GM23338 (cell line): ENCODE measurements around the gene SOS2. TPM values are rescaled to one million over a fixed set of nuclear protein-coding genes. Genes with fewer than 3 reads are reported as not detected.
A peak's percentile ranks its signal among the peaks of the same experiment; 100 is the strongest.
"Not testable (repeated sequence)": the region's sequence is repeated elsewhere in the genome, so short reads cannot be mapped to it uniquely, and the experiment has no call there.

Source experiments
- ATAC-seq: fragments of 200-7000 bp; cut with Tn5 transposase; 3 replicates; pipeline ENCODE4 v1.9.1; 2020
- DNase-seq: peaks from one replicate; pipeline ENCODE4 v3.0.0-alpha.2; 2015; ENCODE audit warnings: low spot score
- H2AFZ ChIP-seq: fragments of 200-600 bp; sonication (generic); 2 replicates; pipeline ENCODE4 v1.8.0; 2016; ENCODE audit warnings: antibody characterized with exemption, mild to moderate bottlenecking, moderate library complexity
- H3F3A ChIP-seq: fragments of 200-600 bp; sonication (generic); replicated peaks from 2 replicates; pipeline ENCODE4 v1.8.0; 2017; ENCODE audit warnings: antibody characterized with exemption, mixed run types, low read depth
- H3K27ac ChIP-seq: fragments of 200-600 bp; sonication (generic); 2 replicates; pipeline ENCODE4 v1.6.1; 2016; ENCODE audit warnings: low read depth
- H3K27me3 ChIP-seq: fragments of 200-600 bp; sonication (generic); 2 replicates; pipeline ENCODE4 v1.8.0; 2016; ENCODE audit warnings: mild to moderate bottlenecking, mixed run types, moderate library complexity; ENCODE audit not compliant: insufficient read depth
- H3K36me3 ChIP-seq: fragments of 200-600 bp; sonication (generic); 2 replicates; pipeline ENCODE4 v1.8.0; 2016; ENCODE audit warnings: mild to moderate bottlenecking; ENCODE audit not compliant: insufficient read depth
- H3K4me1 ChIP-seq: fragments of 200-600 bp; sonication (generic); 2 replicates; pipeline ENCODE4 v1.8.0; 2016; ENCODE audit warnings: mild to moderate bottlenecking, moderate library complexity; ENCODE audit not compliant: insufficient read depth
- H3K4me2 ChIP-seq: fragments of 200-600 bp; sonication (generic); 2 replicates; pipeline ENCODE4 v1.7.1; 2017; ENCODE audit warnings: mixed run types
- H3K4me3 ChIP-seq: fragments of 200-600 bp; sonication (generic); 2 replicates; pipeline ENCODE4 v1.6.1; 2016; ENCODE audit warnings: mixed run types
- H3K79me2 ChIP-seq: fragments of 200-600 bp; sonication (generic); replicated peaks from 2 replicates; pipeline ENCODE4 v1.8.0; 2017; ENCODE audit warnings: mild to moderate bottlenecking; ENCODE audit not compliant: insufficient read depth
- H3K9me2 ChIP-seq: fragments of 200-600 bp; sonication (generic); 2 replicates; pipeline ENCODE4 v1.8.0; 2017; ENCODE audit not compliant: insufficient read depth
- H4K20me1 ChIP-seq: fragments of 200-600 bp; sonication (generic); replicated peaks from 2 replicates; pipeline ENCODE4 v1.8.0; 2017; ENCODE audit warnings: mild to moderate bottlenecking; ENCODE audit not compliant: insufficient read depth
- H3K27ac Mint-ChIP-seq: 2 replicates; pipeline ENCODE4 v1.8.0; 2020; ENCODE audit warnings: inconsistent platforms, mild to moderate bottlenecking, moderate library complexity, mixed read lengths
- H3K27me3 Mint-ChIP-seq: 3 replicates; pipeline ENCODE4 v1.8.0; 2022; ENCODE audit warnings: low read depth, mild to moderate bottlenecking, moderate library complexity, mixed read lengths, inconsistent platforms; ENCODE audit not compliant: insufficient read depth, poor library complexity
- H3K36me3 Mint-ChIP-seq: 3 replicates; pipeline ENCODE4 v1.8.0; 2021; ENCODE audit warnings: low read depth, mild to moderate bottlenecking, inconsistent platforms, moderate library complexity, mixed read lengths
- H3K4me1 Mint-ChIP-seq: 3 replicates; pipeline ENCODE4 v1.8.0; 2020; ENCODE audit warnings: mild to moderate bottlenecking, inconsistent platforms, mixed read lengths
- H3K4me3 Mint-ChIP-seq: 3 replicates; pipeline ENCODE4 v1.8.0; 2021; ENCODE audit warnings: moderate library complexity, mild to moderate bottlenecking, inconsistent platforms, mixed read lengths
- H3K9me3 Mint-ChIP-seq: 3 replicates; pipeline ENCODE4 v1.8.0; 2020; ENCODE audit warnings: moderate library complexity, mild to moderate bottlenecking, inconsistent platforms, mixed read lengths
- CREB1 ChIP-seq: fragments of 250-450 bp; sonication (Bioruptor Pico); IDR thresholded peaks from 2 replicates; pipeline ENCODE4 v1.5.0; 2020; ENCODE audit warnings: low read depth, mild to moderate bottlenecking, moderate library complexity
- CTCF ChIP-seq, 2 experiments: fragments of 200-600 bp in 1 of 2; sonication (generic) in 1 of 2; conservative IDR thresholded peaks; 2 replicates each; pipeline versions ENCODE4 v1.5.1 to v1.6.1; 2016 to 2017; ENCODE audit warnings: antibody characterized with exemption in 2 of 2, low read depth in 2 of 2, mild to moderate bottlenecking in 2 of 2, moderate library complexity in 1 of 2
- ETS1 ChIP-seq: IDR thresholded peaks from 2 replicates; pipeline ENCODE4 v1.6.1; 2016; ENCODE audit warnings: antibody characterized with exemption
- EZH2 ChIP-seq: fragments of 200-600 bp; sonication (generic); IDR thresholded peaks from one replicate; pipeline ENCODE4 v1.8.0; 2017; ENCODE audit warnings: antibody characterized with exemption, mild to moderate bottlenecking, low read depth; ENCODE audit not compliant: unreplicated experiment
- EZH2phosphoT487 ChIP-seq: fragments of 200-600 bp; sonication (generic); IDR thresholded peaks from one replicate; pipeline ENCODE4 v1.8.1; 2018; ENCODE audit warnings: antibody characterized with exemption; ENCODE audit not compliant: unreplicated experiment
- JUNB ChIP-seq: IDR thresholded peaks from one replicate; pipeline ENCODE4 v1.6.1; 2016; ENCODE audit warnings: antibody characterized with exemption; ENCODE audit not compliant: unreplicated experiment
- NANOG ChIP-seq: IDR thresholded peaks from 2 replicates; pipeline ENCODE4 v1.6.1; 2016; ENCODE audit warnings: antibody characterized with exemption, borderline replicate concordance
- STAT1 ChIP-seq: IDR thresholded peaks from one replicate; pipeline ENCODE4 v1.6.1; 2016; ENCODE audit warnings: antibody characterized with exemption; ENCODE audit not compliant: unreplicated experiment
- ZNF114 ChIP-seq: fragments of 250-450 bp; sonication (Bioruptor Pico); IDR thresholded peaks from 2 replicates; pipeline ENCODE4 v1.5.0; 2020; ENCODE audit warnings: mild to moderate bottlenecking, moderate library complexity
- ZNF331 ChIP-seq: fragments of 250-450 bp; sonication (Bioruptor Pico); IDR thresholded peaks from 2 replicates; pipeline ENCODE4 v1.5.0; 2020; ENCODE audit warnings: low read depth, mild to moderate bottlenecking, moderate library complexity
- ZNF462 ChIP-seq: fragments of 250-450 bp; sonication (Bioruptor Pico); IDR thresholded peaks from 2 replicates; pipeline ENCODE4 v1.5.0; 2020; ENCODE audit warnings: mild to moderate bottlenecking, moderate library complexity
- polyA plus RNA-seq: library from polyadenylated mRNA; unstranded; fragments of >200 nt; fragmentation: Nextera tagmentation; extraction: Ambion mirVana; gene quantifications from 2 replicates; pipeline ENCODE4 v1.2.1, GENCODE V29; 2016
- total RNA-seq: library from RNA; depleted of rRNA; stranded (reverse); fragments of >200 nt; shearing (Covaris generic); gene quantifications from 2 replicates; pipeline ENCODE4 v1.2.3, GENCODE V29; 2014

Gene SOS2
- total and polyA plus RNA-seq, 2 experiments from 2014 or later = 3.5 to 11.4 TPM

- Histone ChIP-seq H3K9me2 (no peaks in the 10 kb centered on the region), H3K4me2 (no peak overlapping the region), H4K20me1 (no peaks in the 10 kb centered on the region), H3K4me1 (peaks cover 10% of the 10 kb centered on the region), H2AFZ (peak overlapping the region; percentile 90), H3K79me2 (no peaks in the 10 kb centered on the region), H3K4me3 (no peak overlapping the region), H3K27ac (no peak overlapping the region), H3F3A (no peaks in the 10 kb centered on the region), H3K36me3 (no peaks in the 10 kb centered on the region), H3K27me3 (no peaks in the 10 kb centered on the region)
- no peak overlapping the region for H3K4me3 Mint-ChIP-seq
- TF ChIP-seq JUNB = no peak
- no peak for TF ChIP-seq CREB1
- TF ChIP-seq ETS1 = no peak
- no peak for TF ChIP-seq EZH2phosphoT487
- no peak for TF ChIP-seq EZH2
- TF ChIP-seq NANOG = no peak
- TF ChIP-seq CTCF (conservative IDR thresholded peaks at IDR 0.05; ENCODE audit: low read depth in 2 of 2) = no peak
- TF ChIP-seq ZNF331 (CRISPR knock-in tag) = no peak
- no peak for TF ChIP-seq ZNF462
- no peak for TF ChIP-seq ZNF114
- TF ChIP-seq STAT1 = no peak
- H3K27me3 Mint-ChIP-seq = peaks cover 1% of the 10 kb centered on the region
- no peak for DNase-seq
- H3K9me3 Mint-ChIP-seq = no peaks in the 10 kb centered on the region
- peak overlapping the region; percentile 23; the same call in 1 of the 2 replicates for H3K27ac Mint-ChIP-seq
- H3K36me3 Mint-ChIP-seq = no peaks in the 10 kb centered on the region
- H3K4me1 Mint-ChIP-seq = peaks cover 4% of the 10 kb centered on the region; the same call in 2 of the 3 replicates
- no peak for ATAC-seq
Measured at GRCh38 chr14:50082308-50082742, 149.1 kb downstream of the SOS2 start.

GRCh38 chr14:50079103-50079502 lies 152.3 kb downstream of the SOS2 start:
- not testable (repeated sequence) for H3K9me3 Mint-ChIP-seq, DNase-seq, H3K79me2 ChIP-seq, H3K27me3 Mint-ChIP-seq, H3K27me3 ChIP-seq, ATAC-seq, H3K27ac Mint-ChIP-seq, H3K4me3 Mint-ChIP-seq, H2AFZ ChIP-seq, H3K4me1 Mint-ChIP-seq, H3K4me2 ChIP-seq, H3K27ac ChIP-seq, H3K4me3 ChIP-seq, H3F3A ChIP-seq, H3K9me2 ChIP-seq, H3K36me3 ChIP-seq, H3K36me3 Mint-ChIP-seq, H4K20me1 ChIP-seq
- peaks cover 10% of the 10 kb centered on the region for H3K4me1 ChIP-seq

- H3K27ac Mint-ChIP-seq, H3K27me3 Mint-ChIP-seq, H3K4me3 Mint-ChIP-seq, H3K79me2 ChIP-seq, H3K4me1 ChIP-seq, H3K27ac ChIP-seq, H3K4me1 Mint-ChIP-seq, H3F3A ChIP-seq, ATAC-seq, H3K36me3 Mint-ChIP-seq, H3K36me3 ChIP-seq, H3K27me3 ChIP-seq, H4K20me1 ChIP-seq, H3K4me3 ChIP-seq, H3K9me3 Mint-ChIP-seq, H2AFZ ChIP-seq, H3K4me2 ChIP-seq, DNase-seq, H3K9me2 ChIP-seq: not testable (repeated sequence)
Measured at GRCh38 chr14:50073663-50074062, 157.7 kb downstream of the SOS2 start.
